Measurements from ENCODE around the gene CIP2A.
A peak's percentile ranks its signal among the peaks of the same experiment; 100 is the strongest.
"Not testable (repeated sequence)": the region's sequence is repeated elsewhere in the genome, so short reads cannot be mapped to it uniquely, and the experiment has no call there.

CIP2A gene

GRCh38 chr3:108589081-108589997, at the start of gene CIP2A, which contains the start of gene DZIP3:
Gene CIP2A, minus strand, starts transcription at chr3:108589438. Its CDS starts 63 bp downstream, at chr3:108589375.
Gene DZIP3, plus strand, starts transcription at chr3:108589722. Its CDS starts 15,685 bp downstream, at chr3:108605407.
- peak; percentile 100 for DNase-seq

GRCh38 chr3:108629974-108630373, 40.7 kb upstream of the CIP2A start:
- no peak for DNase-seq

- DNase-seq: peak; percentile 41
Measured at GRCh38 chr3:108623504-108623903, 34.3 kb upstream of the CIP2A start.

GRCh38 chr3:108620250-108620649, 31.0 kb upstream of the CIP2A start:
- no peak for DNase-seq

GRCh38 chr3:108616090-108616489, 26.9 kb upstream of the CIP2A start:
- not testable (repeated sequence) for DNase-seq

GRCh38 chr3:108610651-108611050, 21.4 kb upstream of the CIP2A start:
- no peak for DNase-seq

GRCh38 chr3:108608750-108609149, 19.5 kb upstream of the CIP2A start:
- no peak for DNase-seq

- DNase-seq: no peak
Measured at GRCh38 chr3:108605491-108605890, 16.3 kb upstream of the CIP2A start.

- no peak for DNase-seq
Measured at GRCh38 chr3:108605028-108605427, 15.8 kb upstream of the CIP2A start.

GRCh38 chr3:108603691-108604090, 14.5 kb upstream of the CIP2A start:
- DNase-seq: peak; percentile 22

- DNase-seq: peak; percentile 89
Measured at GRCh38 chr3:108602935-108603294, 13.7 kb upstream of the CIP2A start.

- peak; percentile 80 for DNase-seq
Measured at GRCh38 chr3:108602249-108602934, 13.2 kb upstream of the CIP2A start.

- no peak for DNase-seq
Measured at GRCh38 chr3:108599677-108600409, 10.6 kb upstream of the CIP2A start.

- DNase-seq: no peak
Measured at GRCh38 chr3:108598375-108598774, 9.1 kb upstream of the CIP2A start.

- peak; percentile 20 for DNase-seq
Measured at GRCh38 chr3:108595321-108595720, 6.1 kb upstream of the CIP2A start.

- peak; percentile 22 for DNase-seq
Measured at GRCh38 chr3:108590460-108590859, 1.2 kb upstream of the CIP2A start.

GRCh38 chr3:108589998-108590323, 723 bp upstream of the CIP2A start:
- no peak for DNase-seq

GRCh38 chr3:108588601-108589000, 637 bp downstream of the CIP2A start:
- no peak for DNase-seq

GRCh38 chr3:108578064-108578463, 11.2 kb downstream of the CIP2A start:
- no peak for DNase-seq

- DNase-seq: peak; percentile 21
Measured at GRCh38 chr3:108569336-108569735, 19.9 kb downstream of the CIP2A start.

- no peak for DNase-seq
Measured at GRCh38 chr3:108566599-108566998, 22.6 kb downstream of the CIP2A start.

- no peak for DNase-seq
Measured at GRCh38 chr3:108565506-108565905, 23.7 kb downstream of the CIP2A start.

- no peak for DNase-seq
Measured at GRCh38 chr3:108564564-108564963, 24.7 kb downstream of the CIP2A start.
